GM10266 (cell line): ENCODE measurements around the gene KRTDAP.
A peak's percentile ranks its signal among the peaks of the same experiment; 100 is the strongest.
"Not testable (repeated sequence)": the region's sequence is repeated elsewhere in the genome, so short reads cannot be mapped to it uniquely, and the experiment has no call there.

Experiments
- DNase-seq: peaks from one replicate; pipeline ENCODE4 v3.0.0; 2012; ENCODE audit errors: extremely low spot score
- CTCF ChIP-seq: IDR thresholded peaks from 2 replicates; pipeline ENCODE4 v1.5.1; 2012; ENCODE audit warnings: mild to moderate bottlenecking, low read depth; ENCODE audit not compliant: control insufficient read depth, insufficient read depth; ENCODE audit errors: missing control alignments

The KRTDAP gene

GRCh38 chr19:35468637-35469036 lies 21.6 kb downstream of the KRTDAP start:
- TF ChIP-seq CTCF, result peak; percentile 93
- DNase-seq, result peak; percentile 76

GRCh38 chr19:35466259-35466658 lies 24.0 kb downstream of the KRTDAP start:
- no peak for TF ChIP-seq CTCF

GRCh38 chr19:35462956-35463355 lies 27.3 kb downstream of the KRTDAP start:
- not testable (repeated sequence) for DNase-seq

More at GRCh38 chr19:35466259-35466658, 24.0 kb downstream of the KRTDAP start:
- no peak for DNase-seq

GRCh38 chr19:35462476-35462953 lies 27.7 kb downstream of the KRTDAP start:
- TF ChIP-seq CTCF, result no peak
- peak; percentile 70 for DNase-seq

- not testable (repeated sequence) for DNase-seq
Measured at GRCh38 chr19:35461788-35462187, 28.5 kb downstream of the KRTDAP start.

GRCh38 chr19:35461060-35461459 lies 29.2 kb downstream of the KRTDAP start:
- no peak for TF ChIP-seq CTCF
- DNase-seq, result no peak

- no peak for TF ChIP-seq CTCF
- DNase-seq, result no peak
Measured at GRCh38 chr19:35460608-35461007, 29.7 kb downstream of the KRTDAP start.

- DNase-seq, result no peak
- TF ChIP-seq CTCF, result no peak
Measured at GRCh38 chr19:35459414-35460082, 30.7 kb downstream of the KRTDAP start.
